ENCODE measurements around the gene PANX3. TPM values are rescaled to one million over a fixed set of nuclear protein-coding genes. Genes with fewer than 3 reads are reported as not detected.

Gene PANX3
- total RNA-seq, 4 donors from 2014 or later, result not detected

GRCh38 chr11:124661553-124661952 is 50.3 kb downstream of the PANX3 start:
- TF ChIP-seq CTCF (IDR thresholded peaks at IDR 0.05; ENCODE audit: low read depth), result no peak

GRCh38 chr11:124662106-124662505 is 50.9 kb downstream of the PANX3 start:
- TF ChIP-seq CTCF (IDR thresholded peaks at IDR 0.05; ENCODE audit: low read depth), result no peak

GRCh38 chr11:124663861-124664260 is 52.6 kb downstream of the PANX3 start:
- no peak for TF ChIP-seq CTCF (IDR thresholded peaks at IDR 0.05; ENCODE audit: low read depth)

GRCh38 chr11:124667601-124668000 is 56.4 kb downstream of the PANX3 start:
- no peak for TF ChIP-seq CTCF (IDR thresholded peaks at IDR 0.05; ENCODE audit: low read depth)

GRCh38 chr11:124669193-124669592 is 58.0 kb downstream of the PANX3 start:
- TF ChIP-seq CTCF (IDR thresholded peaks at IDR 0.05; ENCODE audit: low read depth), result no peak

Small RNAs within 50 kb of the gene (small RNA-seq; reads per million reads assigned to genes)
- gene RNA5SP352, result not detected

Other genes with a start within 250 kb of the PANX3 start
- gene OR8B2, start 226.9 kb upstream of the PANX3 start, total RNA-seq, result not detected
- not detected for gene OR8B3, start 212.4 kb upstream of the PANX3 start, total RNA-seq
- gene OR8B4, start 186.6 kb upstream of the PANX3 start, total RNA-seq, result not detected
- not detected for gene OR8B8, start 165.7 kb upstream of the PANX3 start, total RNA-seq
- not detected for gene OR8B12, start 67.8 kb upstream of the PANX3 start, total RNA-seq
- gene OR8A1, start 41.4 kb upstream of the PANX3 start, total RNA-seq, result not detected
- gene TBRG1, start 11.4 kb downstream of the PANX3 start, total RNA-seq, result 10 to 100 TPM; 34.5 to 40.5 (median 37.6) TPM
- gene SIAE, start 62.3 kb downstream of the PANX3 start, total RNA-seq, result 10 to 100 TPM in 3 of 4 donors, 1 to 10 TPM in 1; 8.5 to 17.1 (median 12.8) TPM
- gene SPA17, start 62.5 kb downstream of the PANX3 start, total RNA-seq, result 1 to 10 TPM in 3 of 4 donors, under 1 TPM in 1; 0.94 to 5.3 (median 1.5) TPM
- gene NRGN, start 128.5 kb downstream of the PANX3 start, total RNA-seq, result 1 to 10 TPM in 3 of 4 donors, not detected in 1; 1.3 to 2.0 (median 2.0) TPM
- gene VSIG2, start 140.8 kb downstream of the PANX3 start, total RNA-seq, result not detected
- 10 to 100 TPM; 15.0 to 82.7 (median 38.6) TPM for gene ESAM, start 150.9 kb downstream of the PANX3 start, total RNA-seq
- 10 to 100 TPM; 11.6 to 23.9 (median 15.0) TPM for gene MSANTD2, start 189.0 kb downstream of the PANX3 start, total RNA-seq